ENCODE measurements around the gene IDUA. TPM values are rescaled to one million over a fixed set of nuclear protein-coding genes. Genes with fewer than 3 reads are reported as not detected.

IDUA gene
- total RNA-seq, 6 experiments from 2014 or later, result 20.9 to 40.3 (median 23.3) TPM

DNA sequence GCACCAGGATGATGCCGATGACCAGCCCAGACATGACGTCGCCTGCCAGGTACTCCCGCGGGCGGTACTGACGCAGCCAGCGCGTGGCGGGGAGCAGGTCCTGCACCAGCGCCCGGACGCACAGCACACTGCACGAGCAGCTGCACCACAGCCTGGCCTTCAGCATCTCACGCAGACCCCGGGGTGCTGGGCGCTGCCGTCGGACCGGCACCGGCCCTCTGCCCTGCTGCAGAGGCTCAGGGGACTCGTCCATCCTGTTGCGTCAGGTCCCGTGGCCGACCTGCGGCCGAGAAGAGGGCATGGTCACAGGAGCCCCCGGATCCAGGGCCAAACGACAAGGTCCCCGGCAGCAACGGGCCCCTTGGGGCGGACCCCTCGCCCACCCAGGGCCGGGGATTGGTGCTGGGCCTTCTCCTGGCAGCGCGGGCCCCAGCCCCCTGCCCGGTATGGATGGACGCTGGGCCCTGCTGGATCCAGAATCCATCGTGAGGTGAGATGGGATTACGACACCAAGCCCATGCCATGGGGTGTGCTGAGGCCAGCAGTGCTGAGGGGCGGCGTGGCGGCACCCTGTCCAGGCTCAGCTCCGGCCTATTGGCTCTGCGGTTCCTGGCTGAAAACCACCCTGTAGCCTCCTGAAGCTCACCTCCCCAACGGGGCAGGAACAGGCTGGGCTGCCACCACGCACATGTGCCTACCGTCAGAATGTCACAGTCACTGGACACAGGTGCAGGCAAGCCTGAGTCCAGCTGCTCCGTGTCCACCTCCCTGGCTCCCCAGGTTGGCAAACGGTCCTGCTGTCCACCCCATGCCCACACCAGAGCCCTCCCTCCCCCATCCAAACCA, 4.8 kb downstream of the IDUA start:
- Mint-ChIP-seq H3K27me3 (ENCODE audit: insufficient read depth) (no peaks in the 10 kb centered on the region; the same call in 1 of the 2 replicates), H3K9me3 (no peaks in the 10 kb centered on the region), H3K36me3 (ENCODE audit: low read depth) (no peaks in the 10 kb centered on the region), H3K27ac (no peak overlapping the region), H3K4me3 (no peak overlapping the region), H3K4me1 (ENCODE audit: low read depth) (peaks cover 6% of the 10 kb centered on the region; the same call in 1 of the 2 replicates)
- DNase-seq, result no peak
- TF ChIP-seq, protein P1, sequence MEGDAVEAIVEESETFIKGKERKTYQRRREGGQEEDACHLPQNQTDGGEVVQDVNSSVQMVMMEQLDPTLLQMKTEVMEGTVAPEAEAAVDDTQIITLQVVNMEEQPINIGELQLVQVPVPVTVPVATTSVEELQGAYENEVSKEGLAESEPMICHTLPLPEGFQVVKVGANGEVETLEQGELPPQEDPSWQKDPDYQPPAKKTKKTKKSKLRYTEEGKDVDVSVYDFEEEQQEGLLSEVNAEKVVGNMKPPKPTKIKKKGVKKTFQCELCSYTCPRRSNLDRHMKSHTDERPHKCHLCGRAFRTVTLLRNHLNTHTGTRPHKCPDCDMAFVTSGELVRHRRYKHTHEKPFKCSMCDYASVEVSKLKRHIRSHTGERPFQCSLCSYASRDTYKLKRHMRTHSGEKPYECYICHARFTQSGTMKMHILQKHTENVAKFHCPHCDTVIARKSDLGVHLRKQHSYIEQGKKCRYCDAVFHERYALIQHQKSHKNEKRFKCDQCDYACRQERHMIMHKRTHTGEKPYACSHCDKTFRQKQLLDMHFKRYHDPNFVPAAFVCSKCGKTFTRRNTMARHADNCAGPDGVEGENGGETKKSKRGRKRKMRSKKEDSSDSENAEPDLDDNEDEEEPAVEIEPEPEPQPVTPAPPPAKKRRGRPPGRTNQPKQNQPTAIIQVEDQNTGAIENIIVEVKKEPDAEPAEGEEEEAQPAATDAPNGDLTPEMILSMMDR (IDR thresholded peaks at IDR 0.05), result no peak

DNA sequence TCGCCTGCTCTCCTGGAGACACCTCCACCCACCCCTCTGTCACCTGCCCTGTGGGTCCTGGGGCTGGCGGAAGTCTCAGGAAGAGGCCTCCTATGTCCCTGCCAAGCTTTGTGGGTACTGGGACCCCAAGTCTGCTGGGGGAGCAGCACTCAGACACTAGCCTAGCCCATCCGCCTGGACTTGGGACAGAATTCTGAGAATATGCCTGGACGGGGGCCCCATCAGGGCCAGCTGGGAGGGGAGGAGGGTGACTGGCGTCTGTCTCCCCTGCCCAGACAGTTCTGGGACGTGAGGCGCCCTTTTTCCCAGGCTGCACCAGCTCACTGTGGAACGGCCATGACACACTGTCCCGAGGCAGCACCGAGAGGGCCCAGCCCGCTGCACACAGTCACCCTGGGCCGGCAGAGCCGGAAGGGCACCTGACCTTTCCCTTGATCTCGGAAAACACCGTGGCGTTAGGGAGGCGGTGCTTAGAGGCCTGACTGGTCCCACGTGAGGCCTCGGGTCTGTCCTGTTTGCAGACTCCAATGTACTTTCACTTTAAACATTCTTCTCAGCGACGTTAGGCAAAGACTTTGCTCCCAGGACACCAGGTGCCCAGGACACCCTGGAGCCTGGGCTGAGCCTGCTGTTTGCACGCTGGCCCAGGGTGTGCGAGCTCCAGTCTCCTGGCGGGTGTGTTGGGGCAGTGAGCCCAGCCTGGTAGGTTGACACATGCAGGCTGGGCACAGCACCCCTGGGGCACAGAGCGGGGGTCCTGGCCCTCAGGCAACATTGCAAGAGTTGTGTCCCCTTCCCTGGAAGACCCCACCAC, 5.7 kb downstream of the IDUA start:
- no peaks in the 10 kb centered on the region for H3K9me3 Mint-ChIP-seq
- H3K4me3 Mint-ChIP-seq, result no peak overlapping the region
- DNase-seq, result no peak
- no peak overlapping the region for H3K27ac Mint-ChIP-seq
- TF ChIP-seq, protein P1 (IDR thresholded peaks at IDR 0.05), result no peak
- H3K36me3 Mint-ChIP-seq (ENCODE audit: low read depth), result no peaks in the 10 kb centered on the region
- H3K27me3 Mint-ChIP-seq (ENCODE audit: insufficient read depth), result no peaks in the 10 kb centered on the region; the same call in 1 of the 2 replicates
- peaks cover 6% of the 10 kb centered on the region; the same call in 1 of the 2 replicates for H3K4me1 Mint-ChIP-seq (ENCODE audit: low read depth)

DNA sequence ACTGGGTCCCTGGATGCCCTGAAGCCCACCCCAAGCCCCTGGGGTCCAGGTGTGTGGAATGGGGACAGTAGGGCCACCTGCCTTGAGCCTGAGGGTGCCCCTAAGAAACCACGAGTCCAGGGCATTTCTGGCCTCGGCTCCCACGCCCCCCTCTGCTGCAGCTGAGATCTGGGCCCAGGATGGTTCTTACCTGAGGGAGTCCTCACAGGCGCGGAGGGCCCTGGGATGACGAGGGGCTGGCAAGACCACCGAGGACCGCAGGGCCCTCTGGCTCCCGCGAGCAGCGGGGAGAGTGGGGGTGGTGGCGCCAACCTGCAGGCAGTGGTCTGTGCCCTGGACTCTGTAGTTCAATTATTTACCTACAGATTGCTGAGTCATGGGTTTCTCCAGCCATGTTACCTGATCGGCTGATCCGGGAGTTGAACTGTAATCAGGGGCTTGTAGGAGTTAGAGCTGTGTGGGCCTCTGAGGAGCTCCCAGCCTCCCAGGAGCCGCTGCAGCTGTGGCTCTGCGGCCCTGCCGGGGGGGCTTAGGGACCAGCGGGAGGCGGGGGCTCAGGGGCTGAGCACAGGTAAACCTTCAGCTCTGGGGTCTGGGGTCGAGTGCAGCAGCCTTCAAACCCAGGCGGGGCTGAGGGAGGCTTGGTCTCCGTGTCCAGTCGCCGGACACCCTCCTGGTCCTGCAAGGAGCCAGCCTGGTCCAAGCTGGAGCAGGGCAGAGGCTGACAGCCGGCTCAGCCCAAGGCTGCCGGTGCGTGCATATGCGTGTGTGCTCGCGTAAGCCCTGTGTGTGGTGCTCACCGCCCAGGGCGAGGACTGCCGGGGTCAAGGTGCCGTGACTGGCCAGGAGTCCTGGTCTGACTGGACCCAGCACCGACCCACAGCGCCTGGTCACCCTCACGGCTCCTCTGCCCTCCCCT, 6.5 kb downstream of the IDUA start, which contains the start of gene SLC26A1:
SLC26A1 (minus strand) TSS at position 294 of the 919 bp plus-strand sequence. CDS start 1,701 bp downstream, outside the sequence.
- no peaks in the 10 kb centered on the region for H3K9me3 Mint-ChIP-seq
- no peak within 1 kb of the TSS for H3K4me3 Mint-ChIP-seq
- TF ChIP-seq, protein P1 (IDR thresholded peaks at IDR 0.05), result no peak
- H3K4me1 Mint-ChIP-seq (ENCODE audit: low read depth), result peaks cover 2% of the 10 kb centered on the region; the same call in 1 of the 2 replicates
- DNase-seq, result no peak
- H3K36me3 Mint-ChIP-seq (ENCODE audit: low read depth), result no peaks in the 10 kb centered on the region
- H3K27ac Mint-ChIP-seq, result no peak within 1 kb of the TSS
- H3K27me3 Mint-ChIP-seq (ENCODE audit: insufficient read depth), result peaks cover 6% of the 10 kb centered on the region

DNA sequence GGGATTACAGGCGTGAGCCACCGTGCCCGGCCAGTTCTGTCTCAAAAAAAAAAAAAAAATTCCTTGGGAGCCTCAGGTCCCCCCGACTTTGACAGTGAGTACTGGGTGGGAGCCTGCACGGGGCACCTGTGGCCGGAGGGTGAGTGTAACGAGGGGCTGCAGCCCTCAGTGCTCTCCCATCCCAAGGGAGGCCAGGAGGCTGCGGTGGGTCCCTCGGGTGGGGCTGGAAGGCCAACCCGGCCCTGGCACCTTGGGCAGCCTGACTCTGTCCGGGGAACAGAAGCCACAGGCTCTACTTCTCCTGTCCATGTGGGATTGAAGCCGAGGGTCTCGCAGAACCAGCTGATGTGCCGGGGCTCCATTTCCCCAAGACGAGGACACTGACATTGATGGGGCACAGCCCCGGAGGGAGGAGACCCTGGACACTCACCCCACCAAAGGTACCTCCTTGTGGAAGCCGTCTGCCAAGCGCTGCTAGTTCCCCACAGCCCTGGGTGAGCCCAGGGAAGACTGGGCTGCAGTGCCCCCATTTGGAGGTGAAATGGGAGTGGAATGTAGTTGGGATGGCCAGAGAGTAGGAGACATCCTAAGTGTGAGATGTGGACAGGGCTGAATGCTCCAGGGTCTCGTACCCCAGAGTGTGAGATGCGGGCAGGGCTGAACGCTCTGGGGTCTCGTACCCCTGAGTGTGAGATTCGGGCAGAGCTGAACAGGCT, 8.6 kb downstream of the IDUA start:
- no peaks in the 10 kb centered on the region for H3K9me3 Mint-ChIP-seq
- H3K4me3 Mint-ChIP-seq, result no peak overlapping the region
- H3K27me3 Mint-ChIP-seq (ENCODE audit: insufficient read depth), result peaks cover 11% of the 10 kb centered on the region
- no peak for DNase-seq
- TF ChIP-seq, protein P1 (IDR thresholded peaks at IDR 0.05), result no peak
- H3K27ac Mint-ChIP-seq, result no peak overlapping the region
- H3K36me3 Mint-ChIP-seq (ENCODE audit: low read depth), result no peaks in the 10 kb centered on the region
- H3K4me1 Mint-ChIP-seq (ENCODE audit: low read depth), result no peaks in the 10 kb centered on the region

Measured in HFFc6 (cell line).